Erythroblast (primary cell): Measurements from ENCODE around the gene ACSM6.

Source experiments
- GATA1 ChIP-seq: IDR thresholded peaks from 2 replicates; pipeline ENCODE4 v1.6.1; 2011; ENCODE audit warnings: low read depth, mild to moderate bottlenecking, control low read depth, low read length, moderate library complexity
- POLR2A ChIP-seq: IDR thresholded peaks from 2 replicates; pipeline ENCODE4 v1.6.1; 2011; ENCODE audit warnings: mild to moderate bottlenecking, low read length

- no peak for TF ChIP-seq POLR2A
- TF ChIP-seq GATA1 = no peak
Measured at GRCh38 chr10:95257849-95258248, 63.8 kb downstream of the ACSM6 start.
